SHP77 (cell line): ENCODE measurements around the gene EFNB3.

Experiments used
- DNase-seq, 2 experiments: peaks; one replicate each; lab custom pipeline; 2025; lab: John Stamatoyannopoulos, UW

Gene EFNB3, protein sequence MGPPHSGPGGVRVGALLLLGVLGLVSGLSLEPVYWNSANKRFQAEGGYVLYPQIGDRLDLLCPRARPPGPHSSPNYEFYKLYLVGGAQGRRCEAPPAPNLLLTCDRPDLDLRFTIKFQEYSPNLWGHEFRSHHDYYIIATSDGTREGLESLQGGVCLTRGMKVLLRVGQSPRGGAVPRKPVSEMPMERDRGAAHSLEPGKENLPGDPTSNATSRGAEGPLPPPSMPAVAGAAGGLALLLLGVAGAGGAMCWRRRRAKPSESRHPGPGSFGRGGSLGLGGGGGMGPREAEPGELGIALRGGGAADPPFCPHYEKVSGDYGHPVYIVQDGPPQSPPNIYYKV

DNA sequence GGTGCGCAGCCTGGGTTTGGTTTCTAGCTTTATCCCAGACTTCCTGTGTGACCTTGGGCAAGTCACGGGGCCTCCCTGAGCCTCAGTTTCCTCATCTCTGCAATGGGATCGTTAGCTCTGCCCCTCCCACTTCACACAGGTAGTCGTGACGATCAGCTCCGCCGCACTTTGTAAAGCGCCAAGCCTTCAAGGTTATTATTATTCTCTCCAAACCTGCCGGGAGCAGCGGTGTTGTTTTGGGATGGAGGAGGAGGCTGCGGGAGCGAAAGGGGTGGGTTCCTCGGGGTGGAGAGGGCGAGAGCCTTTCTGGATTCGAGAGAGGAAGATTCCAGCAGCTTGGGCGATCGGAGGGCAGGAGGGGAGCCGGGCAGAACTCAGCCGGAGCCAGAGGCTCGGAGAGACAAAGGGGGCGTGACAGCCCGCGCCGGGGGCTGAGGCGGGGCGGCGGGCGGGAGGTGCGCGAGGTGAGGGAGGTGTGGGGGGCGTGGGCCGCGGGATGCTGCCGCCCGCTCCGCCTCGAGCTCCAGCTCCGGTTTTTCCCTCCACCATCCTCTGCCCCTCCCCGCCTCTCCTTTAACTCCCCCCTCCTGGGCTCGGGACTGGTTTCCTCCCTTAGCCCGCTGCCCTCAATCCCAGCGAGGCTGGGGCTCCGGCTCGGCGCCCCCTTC lies at the start of gene EFNB3:
TSS of gene EFNB3 (plus strand) at position 602 of the 668 bp plus-strand sequence. CDS start 397 bp downstream, outside the sequence.
- peak; percentile 65 to 75 for DNase-seq

DNA sequence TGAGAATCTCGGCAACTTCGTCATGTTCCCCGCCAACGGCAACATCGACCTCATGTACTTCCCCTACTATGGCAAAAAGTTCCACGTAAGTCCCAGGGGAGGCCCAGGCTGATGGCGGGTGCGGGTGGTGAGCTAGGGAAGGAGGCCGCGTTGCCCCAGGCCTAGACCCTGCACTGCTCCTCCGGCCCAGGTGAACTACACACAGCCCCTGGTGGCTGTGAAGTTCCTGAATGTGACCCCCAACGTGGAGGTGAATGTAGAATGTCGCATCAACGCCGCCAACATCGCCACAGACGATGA lies 49.5 kb upstream of the EFNB3 start:
- DNase-seq, result no peak

DNA sequence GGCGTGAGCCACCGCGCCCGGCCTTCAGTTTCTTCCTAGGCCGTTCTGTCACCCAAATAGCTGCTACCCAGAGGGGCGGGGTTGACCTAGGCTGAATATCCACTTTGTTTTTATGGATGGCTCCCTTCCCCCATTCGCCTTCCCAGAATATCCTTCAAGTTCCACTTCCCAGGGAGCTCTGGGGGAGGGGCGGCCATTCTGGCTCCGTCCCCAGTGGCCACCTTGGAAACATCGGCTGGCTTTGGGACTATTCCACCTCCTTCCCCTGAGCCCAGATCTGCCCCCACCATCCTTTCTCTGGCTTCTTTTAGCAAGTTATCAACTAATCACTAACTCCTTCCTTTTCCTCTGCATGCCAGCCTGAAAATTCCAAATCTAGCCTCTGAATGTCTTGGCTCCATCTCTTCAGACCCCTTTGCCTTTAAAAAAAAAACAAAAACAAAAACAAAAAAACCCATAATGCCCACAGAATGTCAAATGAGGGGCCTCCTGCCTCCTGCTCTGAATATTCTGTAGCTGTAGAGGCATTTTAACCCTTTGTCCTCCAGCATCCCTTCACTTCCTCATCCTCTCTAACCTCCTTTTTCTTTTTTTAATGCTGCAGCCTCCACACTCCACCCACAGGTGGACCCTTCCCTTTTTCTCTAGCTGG lies 47.9 kb upstream of the EFNB3 start:
- DNase-seq, result no peak

DNA sequence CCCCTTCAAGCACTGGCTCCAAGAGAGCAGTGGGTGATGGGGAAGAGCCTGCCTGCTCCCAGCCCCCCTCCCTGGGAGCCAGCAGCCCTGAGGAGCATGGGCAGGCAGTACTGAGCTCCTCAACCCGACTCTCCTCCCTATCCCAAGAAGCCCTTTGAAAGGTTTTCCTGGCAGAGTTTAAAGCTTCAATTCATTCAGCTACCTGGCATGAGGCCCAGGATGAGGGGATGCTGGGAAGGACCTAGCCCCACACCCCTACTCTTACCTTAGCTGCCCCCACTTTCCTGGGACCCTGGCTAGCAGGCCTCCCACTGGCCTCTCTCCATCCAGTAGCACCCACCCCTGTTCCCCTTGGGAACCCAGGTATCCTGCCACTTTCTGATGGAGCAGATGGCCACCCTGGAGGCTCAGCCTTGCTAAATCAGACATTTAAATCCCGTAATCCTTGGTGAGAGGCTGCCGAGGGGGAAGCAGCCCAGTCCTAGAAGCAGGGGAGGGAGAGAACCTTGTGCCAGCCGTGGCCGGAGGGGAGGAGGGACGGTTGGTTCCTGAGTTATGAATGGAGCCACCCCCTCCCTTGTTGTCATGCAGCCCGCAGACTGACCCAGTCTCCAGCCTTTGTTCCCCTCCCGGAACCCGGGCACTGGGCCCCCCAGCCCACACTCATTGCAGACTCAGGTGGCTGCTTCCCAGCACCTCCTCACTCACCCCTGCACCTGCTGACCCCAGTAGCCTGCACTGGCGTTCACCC lies 37.2 kb upstream of the EFNB3 start:
- no peak for DNase-seq

DNA sequence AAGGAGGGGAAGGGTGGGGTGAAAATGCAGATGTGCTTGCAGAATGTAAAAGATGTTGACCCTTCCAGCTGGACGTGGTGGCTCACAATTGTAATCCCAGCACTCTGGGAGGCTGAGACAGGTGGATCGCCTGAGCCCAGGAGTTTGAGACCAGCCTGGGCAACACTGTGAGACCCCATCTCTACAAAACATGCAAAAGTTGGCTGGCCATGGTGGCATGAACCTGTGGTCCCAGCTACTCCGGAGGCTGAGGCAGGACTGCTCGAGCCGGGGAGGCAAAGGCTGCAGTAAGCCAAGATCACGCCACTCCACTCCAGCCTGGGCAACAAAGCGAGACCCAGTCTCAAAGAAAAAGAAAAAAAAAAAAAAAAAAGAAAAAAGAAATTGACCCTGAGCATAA lies 36.5 kb upstream of the EFNB3 start:
- DNase-seq, result no peak

DNA sequence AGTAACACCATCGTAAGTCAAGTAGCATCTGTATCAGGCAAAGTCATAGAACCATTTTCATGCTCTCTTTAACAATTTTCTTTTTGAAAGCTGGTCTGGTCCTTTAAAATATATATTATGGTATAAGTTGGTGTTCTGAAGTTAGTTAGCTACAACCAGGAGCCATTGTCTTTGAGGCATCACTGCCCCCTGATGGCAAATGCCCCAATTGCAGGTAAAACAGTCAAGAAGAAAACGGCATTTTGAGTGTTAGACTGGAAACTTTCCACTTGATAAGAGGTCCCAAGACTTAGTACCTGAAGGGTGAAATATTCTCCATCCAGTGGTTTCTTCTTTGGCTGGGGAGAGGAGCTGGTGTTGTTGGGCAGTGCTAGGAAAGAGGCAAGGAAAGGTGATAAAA lies 31.8 kb upstream of the EFNB3 start:
- DNase-seq, result peak in 1 of 2 experiments; percentile 39

DNA sequence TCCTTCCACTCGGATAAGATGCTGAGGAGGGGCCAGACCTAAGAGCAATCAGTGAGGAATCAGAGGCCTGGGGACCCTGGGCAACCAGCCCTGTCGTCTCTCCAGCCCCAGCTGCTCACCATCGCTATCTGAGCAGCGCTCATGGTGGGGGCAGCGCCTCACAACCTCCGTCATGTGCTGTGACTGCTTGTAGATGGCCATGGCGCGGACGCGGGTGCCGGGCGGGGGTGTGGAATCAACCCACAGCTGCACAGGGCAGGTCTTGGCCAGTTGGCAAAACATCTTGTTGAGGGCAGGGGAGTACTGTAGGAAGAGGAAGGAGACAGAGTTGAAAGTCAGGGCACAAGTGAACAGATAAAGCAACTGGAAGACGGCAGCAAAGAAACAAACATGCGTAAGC lies 30.1 kb upstream of the EFNB3 start:
- no peak for DNase-seq

DNA sequence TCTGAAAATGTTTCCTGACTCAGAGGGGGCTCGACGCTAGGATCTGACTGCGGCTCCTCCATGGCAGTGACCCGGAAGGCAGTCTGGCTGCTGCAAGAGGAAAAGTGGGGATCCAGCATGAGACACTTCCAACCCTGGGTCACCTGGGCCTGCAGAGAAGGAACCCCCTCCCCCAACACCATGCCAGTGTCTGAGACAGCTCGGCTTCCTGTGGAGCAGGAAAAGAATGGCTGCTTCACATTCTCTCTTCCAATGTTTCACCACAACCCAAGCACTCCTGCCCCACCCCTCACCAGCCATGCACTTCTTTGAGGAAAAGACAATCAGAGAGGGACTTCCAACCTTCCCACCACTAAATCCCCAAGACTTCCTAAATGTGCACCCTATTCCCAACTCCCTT lies 28.5 kb upstream of the EFNB3 start:
- no peak for DNase-seq

DNA sequence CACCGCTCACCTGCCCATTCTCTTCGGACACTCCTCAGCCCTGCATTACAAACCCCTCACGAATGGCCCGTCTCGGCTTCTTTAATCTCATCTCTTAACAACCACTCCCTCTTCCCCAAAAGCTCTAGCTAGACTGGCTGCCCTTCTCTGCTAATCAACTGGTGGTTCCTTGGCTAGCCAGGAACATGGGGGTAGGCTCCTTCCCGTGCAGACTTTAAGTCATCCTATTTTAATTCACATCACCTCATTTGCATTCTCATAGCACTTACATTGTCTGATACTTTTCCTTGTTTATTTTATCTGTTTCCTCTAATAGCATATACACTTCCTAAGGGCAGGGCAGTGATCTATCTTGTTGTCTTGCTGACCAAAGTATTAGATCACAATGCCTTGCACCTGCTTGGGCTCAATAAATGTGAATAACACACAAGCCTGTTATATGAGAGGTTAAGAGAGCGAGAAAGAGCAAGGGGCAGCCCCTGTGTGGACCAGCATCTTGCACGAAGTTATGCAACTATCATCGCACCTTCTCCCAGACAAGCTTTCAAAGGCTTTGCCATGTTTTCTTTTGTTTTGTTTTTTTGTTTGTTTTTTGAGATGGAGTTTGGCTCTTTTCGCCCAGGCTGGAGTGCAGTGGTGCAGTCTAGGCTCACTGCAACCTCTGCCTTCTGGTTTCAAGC lies 27.5 kb upstream of the EFNB3 start:
- DNase-seq, result no peak

DNA sequence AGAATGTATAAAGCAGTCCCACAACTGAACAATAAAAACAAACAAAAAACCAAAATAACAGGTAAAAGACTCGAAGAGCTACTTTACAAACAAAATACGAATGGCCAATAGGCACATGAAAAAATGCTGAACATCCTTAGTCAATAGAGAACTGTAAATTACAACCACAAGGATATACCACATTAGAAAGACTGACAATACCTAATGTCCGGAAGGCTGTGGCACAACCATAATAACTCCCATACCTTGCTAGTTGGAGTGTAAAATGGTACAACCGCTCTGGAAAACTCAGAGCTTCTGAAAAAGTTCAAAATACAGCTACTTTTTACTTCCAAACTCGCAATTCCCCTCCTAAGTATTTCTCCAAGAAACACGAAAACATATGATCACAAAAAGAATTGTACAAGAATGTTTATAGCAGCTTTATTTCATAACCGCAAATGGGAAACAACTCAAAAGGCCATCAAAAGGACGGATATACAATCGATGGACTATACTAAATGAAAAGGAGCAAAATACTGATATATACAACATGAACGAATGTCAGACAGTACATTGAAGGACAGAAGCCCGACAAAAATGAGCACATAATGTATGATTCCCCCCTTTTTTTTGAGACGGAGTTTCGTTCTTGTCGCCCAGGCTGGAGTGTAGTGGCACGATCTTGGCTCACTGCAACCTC lies 20.0 kb upstream of the EFNB3 start:
- no peak for DNase-seq

DNA sequence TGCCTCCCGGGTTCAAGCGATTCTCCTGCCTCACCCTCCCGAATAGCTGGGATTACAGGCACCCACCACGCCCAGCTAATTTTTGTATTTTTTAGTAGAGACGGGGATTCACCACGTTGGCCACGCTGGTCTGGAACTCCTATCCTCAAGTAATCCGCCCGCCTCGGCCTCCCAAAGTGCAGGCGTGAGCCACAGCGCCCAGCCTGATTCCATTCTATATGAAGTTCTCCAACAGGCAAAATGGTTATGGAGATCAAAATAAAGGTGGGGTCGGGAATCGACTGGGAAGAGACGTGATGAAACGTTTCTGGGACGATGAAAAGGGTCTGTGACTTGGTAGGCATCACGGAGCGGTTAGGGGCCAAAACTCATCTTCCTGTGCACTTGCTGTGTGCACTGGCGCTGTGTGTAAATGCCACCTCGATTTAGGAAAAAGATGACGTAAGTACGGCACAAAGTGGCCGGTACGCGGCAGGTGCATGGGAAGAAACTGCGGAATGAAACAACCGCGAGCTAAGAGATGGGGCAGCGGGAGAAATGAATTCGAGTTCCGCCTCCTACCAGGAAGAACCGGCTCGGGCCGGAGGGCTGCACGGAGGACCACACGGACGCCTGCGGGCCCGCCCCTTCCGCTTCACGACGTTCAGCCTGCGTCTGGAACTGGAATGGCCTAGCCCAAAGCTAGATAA lies 19.3 kb upstream of the EFNB3 start:
- DNase-seq, result peak; percentile 93 to 97

DNA sequence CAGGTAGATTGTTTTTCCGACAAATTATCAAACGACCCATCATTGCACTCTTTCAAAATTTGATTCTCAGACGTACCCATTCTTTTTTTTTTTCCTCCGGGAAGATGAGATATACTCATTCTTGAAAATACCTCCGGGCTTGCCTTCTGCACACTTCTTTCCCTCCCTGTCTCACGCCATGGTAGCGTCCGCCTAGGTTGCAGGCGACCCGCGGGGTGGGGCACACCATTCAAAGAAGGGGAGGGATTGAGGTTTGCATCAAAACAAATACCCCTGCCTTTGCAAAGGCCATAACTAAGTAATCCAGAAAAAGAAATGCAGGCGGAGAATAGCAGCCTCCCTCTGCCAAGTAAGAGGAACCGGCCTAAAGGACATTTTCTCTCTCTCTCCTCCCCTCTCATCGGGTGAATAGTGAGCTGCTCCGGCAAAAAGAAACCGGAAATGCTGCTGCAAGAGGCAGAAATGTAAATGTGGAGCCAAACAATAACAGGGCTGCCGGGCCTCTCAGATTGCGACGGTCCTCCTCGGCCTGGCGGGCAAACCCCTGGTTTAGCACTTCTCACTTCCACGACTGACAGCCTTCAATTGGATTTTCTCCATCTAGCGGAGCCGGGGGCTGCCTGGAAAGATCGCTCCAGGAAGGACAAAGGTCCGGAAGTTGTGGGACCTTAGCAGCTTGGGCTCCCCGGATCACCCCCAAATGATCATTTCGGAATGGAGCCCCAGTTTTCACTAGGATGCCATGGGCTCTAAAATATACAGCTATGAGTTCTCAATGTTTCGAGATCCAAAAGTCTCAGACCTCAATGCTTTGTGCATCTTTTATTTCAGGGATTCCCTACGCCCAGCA lies 18.6 kb upstream of the EFNB3 start:
- DNase-seq, result peak; percentile 90 to 93

DNA sequence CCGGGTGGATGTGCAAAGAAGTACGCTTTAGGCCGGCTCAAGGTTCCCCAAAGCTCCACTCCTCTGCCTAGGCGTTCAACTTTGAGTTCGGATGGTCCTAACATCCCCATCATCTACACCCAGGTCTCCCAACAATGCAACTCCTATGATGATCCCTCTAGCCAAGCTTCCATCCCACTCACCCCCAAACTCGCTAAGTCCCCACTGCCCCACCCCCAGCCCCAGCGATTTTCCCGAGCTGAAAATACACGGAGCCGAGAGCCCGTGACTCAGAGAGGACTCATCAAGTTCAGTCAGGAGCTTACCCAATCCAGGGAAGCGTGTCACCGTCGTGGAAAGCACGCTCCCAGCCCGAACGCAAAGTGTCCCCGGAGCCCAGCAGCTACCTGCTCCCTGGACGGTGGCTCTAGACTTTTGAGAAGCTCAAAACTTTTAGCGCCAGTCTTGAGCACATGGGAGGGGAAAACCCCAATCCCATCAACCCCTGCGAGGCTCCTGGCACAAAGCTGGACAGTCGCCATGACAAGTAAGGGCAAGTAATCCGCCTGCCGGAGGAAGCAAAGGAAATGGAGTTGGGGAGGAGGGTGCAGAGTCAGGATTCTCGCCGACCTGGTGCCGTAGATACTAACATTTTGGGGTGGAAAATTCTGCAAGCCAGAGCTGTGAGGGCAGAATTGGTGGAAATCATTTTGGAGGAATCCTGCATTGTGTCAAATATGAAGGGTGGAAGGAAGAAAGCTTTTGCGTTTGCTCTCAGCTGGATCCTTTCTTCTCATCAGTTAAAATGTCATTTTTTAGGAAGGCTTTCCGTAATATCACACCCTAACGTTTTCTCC lies 17.7 kb upstream of the EFNB3 start, which contains the start of gene TP53:
TSS of gene TP53 (minus strand) at position 419 of the 836 bp plus-strand sequence. CDS start 10,896 bp downstream, outside the sequence.
- peak; percentile 92 to 94 for DNase-seq

DNA sequence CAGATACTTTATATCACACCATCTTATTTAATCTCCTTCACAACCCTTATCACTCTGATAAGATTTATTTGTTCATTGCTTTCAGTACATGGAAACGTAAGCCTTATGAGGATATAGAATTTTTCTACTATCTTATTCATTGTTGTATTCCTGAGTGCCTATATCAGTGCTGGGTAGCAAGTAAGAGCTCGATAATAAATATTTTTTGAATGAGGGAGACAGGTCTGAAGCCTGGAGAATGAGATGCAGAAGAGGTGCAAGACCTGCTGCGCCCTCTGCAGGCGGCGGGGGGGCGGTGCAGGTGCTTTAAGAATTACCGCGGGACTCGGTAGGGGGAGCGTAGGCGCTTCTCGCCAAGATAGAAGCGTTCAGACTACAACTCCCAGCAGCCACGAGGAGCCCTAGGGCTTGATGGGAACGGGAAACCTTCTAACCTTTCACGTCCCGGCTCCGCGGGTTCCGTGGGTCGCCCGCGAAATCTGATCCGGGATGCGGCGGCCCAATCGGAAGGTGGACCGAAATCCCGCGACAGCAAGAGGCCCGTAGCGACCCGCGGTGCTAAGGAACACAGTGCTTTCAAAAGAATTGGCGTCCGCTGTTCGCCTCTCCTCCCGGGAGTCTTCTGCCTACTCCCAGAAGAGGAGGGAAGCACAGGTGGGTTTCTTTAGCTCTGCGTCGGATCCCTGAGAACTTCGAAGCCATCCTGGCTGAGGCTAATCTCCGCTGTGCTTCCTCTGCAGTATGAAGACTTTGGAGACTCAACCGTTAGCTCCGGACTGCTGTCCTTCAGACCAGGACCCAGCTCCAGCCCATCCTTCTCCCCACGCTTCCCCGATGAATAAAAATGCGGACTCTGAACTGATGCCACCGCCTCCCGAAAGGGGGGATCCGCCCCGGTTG lies 16.8 kb upstream of the EFNB3 start, which contains the start of gene WRAP53:
TSS of gene WRAP53 (plus strand) at position 570 of the 900 bp plus-strand sequence. CDS start at position 742, 172 bp downstream.
- peak; percentile 99 for DNase-seq

DNA sequence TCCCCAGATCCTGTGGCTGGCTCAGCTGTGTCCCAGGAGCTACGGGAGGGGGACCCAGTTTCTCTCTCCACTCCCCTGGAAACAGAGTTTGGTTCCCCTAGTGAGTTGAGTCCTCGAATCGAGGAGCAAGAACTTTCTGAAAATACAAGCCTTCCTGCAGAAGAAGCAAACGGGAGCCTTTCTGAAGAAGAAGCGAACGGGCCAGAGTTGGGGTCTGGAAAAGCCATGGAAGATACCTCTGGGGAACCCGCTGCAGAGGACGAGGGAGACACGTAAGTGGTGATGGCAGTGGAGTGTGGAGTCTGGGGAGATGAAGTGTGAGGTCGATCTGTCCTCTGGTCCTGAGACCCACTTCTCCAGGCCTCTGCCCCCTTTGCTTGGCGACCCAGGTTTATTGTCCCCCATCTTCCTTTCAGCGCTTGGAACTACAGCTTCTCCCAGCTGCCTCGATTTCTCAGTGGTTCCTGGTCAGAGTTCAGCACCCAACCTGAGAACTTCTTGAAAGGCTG lies 16.1 kb upstream of the EFNB3 start:
- DNase-seq, result no peak

DNA sequence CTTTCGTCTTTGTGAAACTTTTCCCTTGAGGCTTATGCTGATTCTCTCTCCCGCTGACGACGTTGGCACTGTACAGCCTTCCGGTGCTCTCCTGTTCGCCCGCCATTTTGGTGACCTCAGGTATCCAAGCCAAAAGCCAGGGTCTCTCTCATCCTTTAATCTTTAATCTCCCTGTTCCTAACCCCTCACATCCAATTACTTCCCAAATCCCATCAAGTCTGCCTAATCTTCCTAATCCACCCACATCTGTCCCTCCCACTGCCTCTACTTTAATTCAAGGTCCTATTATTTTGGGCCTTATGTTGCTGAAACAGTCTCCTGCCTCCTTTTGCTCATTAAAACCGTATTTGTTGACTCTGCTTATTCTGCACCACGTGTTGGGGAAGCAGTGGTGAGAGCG lies 9.4 kb upstream of the EFNB3 start:
- DNase-seq, result no peak

DNA sequence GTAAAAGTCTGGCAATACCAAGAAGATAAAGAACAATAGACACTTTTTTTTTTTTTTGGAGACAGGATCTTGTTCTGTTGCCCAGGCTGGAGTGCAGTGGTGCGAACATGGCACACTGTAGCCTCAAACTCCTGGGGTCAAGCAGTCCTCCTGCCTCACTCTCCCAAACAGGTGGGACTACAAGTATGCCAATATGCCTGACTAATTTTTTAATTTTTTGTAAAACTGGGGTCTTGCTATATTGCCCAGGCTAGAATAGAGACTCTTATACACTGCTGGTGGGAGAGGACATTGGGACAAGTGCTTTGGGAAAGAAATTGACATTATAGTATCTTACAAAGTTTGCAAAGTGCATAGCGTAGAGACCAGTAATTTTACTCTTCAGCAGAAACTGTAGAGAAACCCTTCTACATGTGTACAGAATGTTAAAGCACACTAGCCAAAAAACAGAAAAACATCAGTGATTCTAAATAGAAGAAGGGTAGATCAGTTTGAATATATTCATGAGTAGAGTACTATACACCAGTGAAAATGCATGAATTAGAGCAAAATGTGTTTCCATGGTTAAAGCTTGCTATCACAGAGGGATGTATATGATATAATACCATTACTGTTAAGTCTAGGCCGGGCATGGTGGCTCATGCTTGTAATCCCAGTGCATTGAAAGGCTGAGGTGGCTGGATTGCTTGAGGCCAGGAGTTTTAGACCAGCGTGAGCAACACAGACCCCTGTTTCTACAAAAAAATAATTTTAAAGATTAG lies 7.0 kb upstream of the EFNB3 start:
- no peak for DNase-seq
